Liver (tissue), 3 donors: Measurements from ENCODE around the gene VGLL4.

Experiments
- RAD21 ChIP-seq, 2 donors: IDR thresholded peaks; 2 replicates each; pipeline ENCODE4 v1.6.1; 2016; ENCODE audit warnings: antibody characterized with exemption in 2 of 2, mild to moderate bottlenecking in 2 of 2
- YY1 ChIP-seq: IDR thresholded peaks from 2 replicates; pipeline ENCODE4 v1.6.1; 2016; ENCODE audit warnings: antibody characterized with exemption, mild to moderate bottlenecking
- TF ChIP-seq, protein P1 (sequence below): fragments of 150-350 bp; IDR thresholded peaks from 2 replicates; pipeline ENCODE4 v1.5.1; 2017; ENCODE audit warnings: improper control_type of control experiment, low read depth, low read length; ENCODE audit not compliant: missing input control
- TF ChIP-seq, protein P2 (sequence below): IDR thresholded peaks from 2 replicates; pipeline ENCODE4 v1.6.1; 2016; ENCODE audit warnings: antibody characterized with exemption
- donor health status: healthy.
- donor health status: healthy.

GRCh38 chr3:11565072-11565471 lies 78.6 kb downstream of the VGLL4 start:
- TF ChIP-seq, protein P1, sequence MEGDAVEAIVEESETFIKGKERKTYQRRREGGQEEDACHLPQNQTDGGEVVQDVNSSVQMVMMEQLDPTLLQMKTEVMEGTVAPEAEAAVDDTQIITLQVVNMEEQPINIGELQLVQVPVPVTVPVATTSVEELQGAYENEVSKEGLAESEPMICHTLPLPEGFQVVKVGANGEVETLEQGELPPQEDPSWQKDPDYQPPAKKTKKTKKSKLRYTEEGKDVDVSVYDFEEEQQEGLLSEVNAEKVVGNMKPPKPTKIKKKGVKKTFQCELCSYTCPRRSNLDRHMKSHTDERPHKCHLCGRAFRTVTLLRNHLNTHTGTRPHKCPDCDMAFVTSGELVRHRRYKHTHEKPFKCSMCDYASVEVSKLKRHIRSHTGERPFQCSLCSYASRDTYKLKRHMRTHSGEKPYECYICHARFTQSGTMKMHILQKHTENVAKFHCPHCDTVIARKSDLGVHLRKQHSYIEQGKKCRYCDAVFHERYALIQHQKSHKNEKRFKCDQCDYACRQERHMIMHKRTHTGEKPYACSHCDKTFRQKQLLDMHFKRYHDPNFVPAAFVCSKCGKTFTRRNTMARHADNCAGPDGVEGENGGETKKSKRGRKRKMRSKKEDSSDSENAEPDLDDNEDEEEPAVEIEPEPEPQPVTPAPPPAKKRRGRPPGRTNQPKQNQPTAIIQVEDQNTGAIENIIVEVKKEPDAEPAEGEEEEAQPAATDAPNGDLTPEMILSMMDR = no peak
- TF ChIP-seq, protein P2, sequence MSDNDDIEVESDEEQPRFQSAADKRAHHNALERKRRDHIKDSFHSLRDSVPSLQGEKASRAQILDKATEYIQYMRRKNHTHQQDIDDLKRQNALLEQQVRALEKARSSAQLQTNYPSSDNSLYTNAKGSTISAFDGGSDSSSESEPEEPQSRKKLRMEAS = no peak
- no peak for TF ChIP-seq YY1
- TF ChIP-seq RAD21 (IDR thresholded peaks at IDR 0.05) = no peak
